Activated gamma-delta T cell treated with Interleukin-2 at 50 U/mL for 16 hours (primary cell): ENCODE results near the gene TRIB2.

Source experiments
- DNase-seq: peaks from one replicate; pipeline ENCODE4 v3.0.0-alpha.2; 2020

TRIB2 gene

DNA sequence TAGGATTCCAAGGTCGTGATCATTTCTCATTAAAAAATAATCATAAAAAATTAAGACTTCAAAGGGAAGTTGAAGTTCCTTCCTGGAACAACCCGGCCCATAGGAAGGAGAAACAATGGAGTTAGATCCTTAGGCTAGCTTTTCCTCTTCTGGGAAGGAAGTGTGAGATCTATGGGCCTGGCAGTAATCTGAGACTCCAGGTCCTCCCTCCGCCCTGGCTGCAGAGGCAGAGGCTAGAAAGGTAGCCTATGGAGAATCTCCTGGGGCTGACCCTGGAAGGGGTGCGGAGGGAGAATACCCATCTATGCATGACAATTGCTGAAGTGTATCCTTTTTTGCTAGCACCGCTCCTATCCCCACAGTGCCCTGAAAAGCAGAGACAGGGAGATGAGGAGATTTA is 37.9 kb downstream of the TRIB2 start:
- no peak for DNase-seq

DNA sequence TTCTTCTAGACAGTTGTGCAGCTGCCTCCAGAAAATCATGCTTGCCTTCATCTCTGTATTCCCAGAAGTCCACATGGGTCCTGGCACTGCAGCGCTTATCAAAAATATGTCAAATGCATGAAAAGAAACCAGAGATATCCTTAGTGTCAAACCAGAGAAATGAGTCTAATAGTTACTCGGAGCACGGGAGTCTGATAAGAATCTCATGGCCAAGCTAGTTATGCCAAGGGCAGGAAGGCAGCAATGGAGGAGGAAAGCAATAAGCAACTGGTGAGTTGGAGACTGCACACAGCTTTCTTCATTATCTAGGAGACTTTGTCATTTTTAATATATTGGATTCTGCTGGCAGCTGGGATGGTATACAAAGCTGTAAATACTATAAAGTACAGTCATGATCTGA is 38.6 kb downstream of the TRIB2 start:
- no peak for DNase-seq

DNA sequence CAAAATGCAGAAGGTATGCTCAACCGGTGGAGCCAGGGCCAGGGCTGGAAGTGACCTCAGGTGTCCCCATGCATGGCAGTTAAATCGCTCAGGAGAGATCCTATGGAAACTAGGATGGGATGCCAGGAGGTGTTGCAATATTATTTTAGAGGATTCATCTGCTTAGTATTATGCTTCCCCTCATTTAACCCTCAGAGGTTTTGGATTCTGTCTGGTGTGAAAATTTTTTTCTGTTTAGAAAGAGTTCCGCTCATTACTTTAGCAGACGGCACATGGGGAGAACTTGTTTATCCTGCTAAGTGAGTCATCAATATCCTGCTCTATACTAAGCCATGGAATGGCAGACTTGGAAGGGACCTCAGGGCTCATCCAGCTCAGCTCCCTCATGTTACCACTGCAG is 42.5 kb downstream of the TRIB2 start:
- DNase-seq = no peak

DNA sequence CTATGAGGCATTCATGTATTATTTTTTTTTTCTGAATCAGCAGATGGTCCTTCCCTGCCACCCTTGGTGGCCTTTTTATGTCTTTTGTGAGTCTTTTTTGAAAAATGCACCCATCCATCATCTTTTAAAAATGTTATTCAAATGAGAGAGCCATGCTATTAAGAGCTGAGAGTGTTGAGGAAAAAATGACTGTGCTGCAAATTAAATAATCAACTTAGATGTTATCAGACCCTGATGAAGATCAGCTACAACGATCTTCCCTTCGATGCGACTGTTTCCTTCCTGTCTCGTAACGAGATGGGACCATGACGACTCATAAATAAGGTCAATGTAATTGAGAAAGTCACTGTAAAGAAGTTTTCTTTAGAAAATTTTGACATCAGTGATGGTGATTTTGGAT is 44.4 kb downstream of the TRIB2 start:
- DNase-seq = no peak

DNA sequence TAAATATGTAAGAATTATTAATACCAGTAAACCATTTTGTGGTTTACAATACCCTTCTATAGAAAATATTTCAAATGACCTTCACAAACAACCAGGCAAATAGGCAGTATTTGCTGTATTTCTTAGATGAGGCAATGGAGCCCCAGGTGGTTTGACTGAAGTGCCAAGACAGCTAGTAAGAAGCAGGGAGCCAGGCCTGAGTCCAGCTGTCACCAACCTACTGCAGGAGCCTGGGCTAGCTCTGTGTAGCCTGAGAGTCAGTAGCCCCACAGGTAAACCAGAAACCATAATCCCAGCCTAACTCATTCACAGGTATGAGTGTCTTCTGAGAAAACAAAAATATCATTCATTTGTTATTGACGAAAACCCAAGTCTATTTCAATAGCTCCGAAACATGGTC is 45.6 kb downstream of the TRIB2 start:
- no peak for DNase-seq

DNA sequence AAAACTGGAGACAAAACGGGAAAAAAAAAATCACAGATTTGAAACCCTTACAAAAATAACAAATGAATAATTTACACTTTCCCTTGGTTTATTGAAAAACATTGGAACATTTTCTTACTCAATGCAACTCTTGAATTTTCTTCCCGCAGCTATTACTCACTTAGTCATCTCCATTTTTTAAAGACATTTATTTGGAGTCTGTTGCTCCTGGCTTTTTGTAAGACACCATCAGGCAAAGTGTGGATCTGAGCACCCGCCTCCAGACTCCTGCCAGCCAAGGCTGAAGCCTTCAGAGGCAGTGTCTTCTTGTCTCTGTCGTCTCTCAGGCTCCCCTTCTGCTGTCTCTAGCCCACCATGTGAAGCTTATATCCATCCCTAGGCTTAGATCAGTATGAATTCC is 46.2 kb downstream of the TRIB2 start:
- DNase-seq = no peak

DNA sequence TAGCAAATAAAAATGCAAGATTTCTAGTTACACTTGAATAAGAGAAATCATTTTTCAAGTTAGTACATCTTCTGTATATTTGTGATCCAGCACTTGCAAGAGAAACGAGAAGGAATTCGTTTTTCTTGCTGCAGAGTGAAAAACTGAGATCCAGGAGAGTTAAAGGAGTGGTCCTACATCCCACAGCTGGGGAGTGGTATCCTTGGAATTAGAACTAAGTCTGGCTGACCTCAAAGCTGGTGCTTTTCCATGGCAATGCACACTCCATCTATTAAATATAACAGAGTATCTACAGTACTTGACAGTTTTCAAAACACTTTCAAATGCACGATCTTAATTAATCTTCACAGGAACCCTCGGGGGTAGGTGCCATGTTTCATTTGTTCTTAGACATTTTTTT is 46.8 kb downstream of the TRIB2 start:
- DNase-seq = no peak

DNA sequence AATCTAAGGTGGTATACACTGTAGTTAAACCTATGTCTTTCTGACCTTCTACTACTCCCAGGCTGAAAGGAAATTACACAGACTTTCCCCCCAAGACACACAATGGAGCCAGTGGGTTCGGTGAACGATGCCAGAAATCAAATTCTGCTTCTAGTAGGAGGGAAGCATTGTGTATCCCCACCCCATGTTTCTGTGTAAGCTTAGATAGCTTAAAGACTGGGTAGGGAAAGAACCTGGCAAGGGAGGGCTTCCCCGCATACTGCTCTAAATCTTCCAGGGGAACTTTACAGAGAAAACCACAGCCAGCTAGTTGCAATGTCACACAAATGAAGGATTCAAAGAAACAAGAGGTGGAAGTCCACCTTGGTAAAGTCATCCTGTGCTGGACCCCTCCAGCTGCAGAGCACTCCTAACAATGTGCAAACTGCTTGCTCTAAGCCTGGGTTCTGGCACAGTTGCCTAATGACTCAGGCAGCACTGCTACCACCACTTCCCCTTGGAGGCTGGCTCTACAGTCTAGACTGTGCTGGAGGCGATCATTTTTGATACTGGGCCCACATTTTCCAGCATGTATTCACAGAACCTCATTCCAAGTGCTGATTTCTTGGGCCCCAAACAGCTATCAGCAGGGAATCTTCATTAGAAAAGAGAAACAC is 47.5 kb downstream of the TRIB2 start:
- no peak for DNase-seq

DNA sequence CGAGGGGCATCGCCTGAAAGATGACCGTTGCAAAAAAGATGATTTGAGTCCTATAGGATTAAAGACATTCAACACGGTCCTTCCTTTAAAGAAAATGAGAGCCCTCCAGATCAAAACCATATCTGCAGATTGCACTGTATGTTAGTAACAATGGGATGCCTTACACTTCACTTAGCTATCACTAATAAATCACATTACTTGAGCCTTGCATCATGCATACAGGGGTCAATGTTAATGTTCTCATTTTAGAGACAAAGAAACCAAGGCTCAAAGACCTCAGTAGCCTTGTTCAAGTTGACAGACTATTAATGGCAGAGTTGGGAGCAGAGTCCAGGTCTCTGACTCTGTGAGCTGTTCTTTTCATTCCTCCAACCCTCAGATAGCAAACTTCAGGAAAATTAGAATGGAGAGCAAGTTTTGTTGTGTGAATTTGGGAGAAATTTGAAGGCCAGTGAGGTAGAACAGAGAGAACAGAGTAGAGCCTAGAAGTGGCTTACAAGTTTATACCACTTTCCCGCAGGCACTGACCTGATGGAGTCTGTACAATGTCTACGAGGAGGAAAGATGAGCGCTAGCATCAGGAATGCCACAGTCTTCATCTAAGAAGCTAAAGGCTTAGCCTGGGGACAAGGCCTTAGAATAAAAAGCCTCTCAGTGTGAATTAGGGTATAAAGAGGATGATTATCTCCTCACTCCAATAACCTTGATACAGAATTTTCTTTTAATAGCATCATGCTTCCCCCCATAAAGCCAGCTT is 48.3 kb downstream of the TRIB2 start:
- no peak for DNase-seq

DNA sequence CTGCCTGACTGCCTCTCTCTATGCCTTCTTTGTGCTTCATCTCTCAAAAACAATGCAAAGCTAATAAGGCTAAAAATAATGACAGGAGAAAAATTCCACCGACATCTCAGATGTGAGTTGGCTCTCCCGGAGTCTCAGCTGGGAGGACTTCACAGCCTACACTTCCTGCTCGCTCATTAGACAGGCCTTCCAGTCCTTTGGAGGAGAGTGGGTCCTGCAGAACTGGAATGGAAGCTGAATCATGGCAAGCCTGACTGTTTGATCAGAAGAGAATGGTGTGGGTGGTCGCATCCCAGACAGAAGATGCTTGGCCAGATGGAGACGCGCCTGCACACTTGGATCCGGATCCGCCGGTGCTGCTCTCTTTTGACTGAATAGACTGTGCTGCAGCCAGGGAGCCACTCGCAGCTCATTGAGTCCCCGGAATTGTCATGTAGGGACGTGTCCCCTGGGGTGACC is 49.7 kb downstream of the TRIB2 start:
- no peak for DNase-seq

DNA sequence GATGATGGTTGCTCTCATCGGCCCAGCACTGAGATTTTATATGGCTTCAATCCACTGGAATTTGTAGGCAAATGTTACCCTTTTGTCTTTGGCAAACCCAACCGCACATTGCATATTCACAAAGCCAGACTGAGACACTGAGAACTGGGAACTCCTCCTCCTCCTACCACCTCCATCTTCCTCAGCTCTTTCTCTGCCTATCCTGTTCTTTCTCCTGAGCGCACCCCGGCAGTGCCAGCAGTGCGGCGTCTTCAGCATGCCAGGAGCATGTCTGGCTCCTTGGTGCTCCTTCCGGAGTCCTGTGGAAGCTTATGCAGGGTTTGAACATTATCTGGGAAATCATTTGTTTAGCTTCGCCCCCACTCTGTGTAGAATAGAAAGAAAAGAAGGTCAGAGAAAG is 50.8 kb downstream of the TRIB2 start:
- DNase-seq = no peak

DNA sequence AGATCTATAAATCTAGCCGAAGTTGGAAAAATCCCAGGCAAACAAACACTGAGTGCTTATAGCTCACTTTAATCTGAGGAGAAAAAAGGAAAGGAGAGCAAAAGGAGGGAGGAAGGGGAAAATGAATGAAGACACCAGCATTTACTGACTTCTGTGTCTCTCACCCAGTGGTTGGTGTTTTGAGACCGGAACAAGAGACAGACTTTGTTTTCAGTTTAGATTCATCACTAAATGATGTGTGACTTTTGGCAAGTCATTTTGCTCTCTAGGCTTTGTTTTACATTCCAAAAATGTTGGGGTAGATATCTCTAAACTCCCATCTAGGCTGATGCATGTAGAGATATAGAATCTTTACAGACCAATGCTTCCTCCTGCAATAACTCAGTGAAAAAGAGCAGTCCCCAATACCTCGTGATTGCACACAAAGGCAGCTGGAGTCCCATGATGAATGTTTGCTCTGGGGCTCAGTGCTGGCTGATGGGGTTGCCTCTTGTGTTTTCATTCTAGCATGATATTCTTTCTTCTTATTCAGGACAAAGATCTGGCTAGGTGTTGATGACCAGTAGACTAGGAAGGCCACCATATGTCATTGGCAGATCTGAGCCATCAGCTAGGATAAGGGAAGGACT is 51.4 kb downstream of the TRIB2 start:
- DNase-seq = no peak

DNA sequence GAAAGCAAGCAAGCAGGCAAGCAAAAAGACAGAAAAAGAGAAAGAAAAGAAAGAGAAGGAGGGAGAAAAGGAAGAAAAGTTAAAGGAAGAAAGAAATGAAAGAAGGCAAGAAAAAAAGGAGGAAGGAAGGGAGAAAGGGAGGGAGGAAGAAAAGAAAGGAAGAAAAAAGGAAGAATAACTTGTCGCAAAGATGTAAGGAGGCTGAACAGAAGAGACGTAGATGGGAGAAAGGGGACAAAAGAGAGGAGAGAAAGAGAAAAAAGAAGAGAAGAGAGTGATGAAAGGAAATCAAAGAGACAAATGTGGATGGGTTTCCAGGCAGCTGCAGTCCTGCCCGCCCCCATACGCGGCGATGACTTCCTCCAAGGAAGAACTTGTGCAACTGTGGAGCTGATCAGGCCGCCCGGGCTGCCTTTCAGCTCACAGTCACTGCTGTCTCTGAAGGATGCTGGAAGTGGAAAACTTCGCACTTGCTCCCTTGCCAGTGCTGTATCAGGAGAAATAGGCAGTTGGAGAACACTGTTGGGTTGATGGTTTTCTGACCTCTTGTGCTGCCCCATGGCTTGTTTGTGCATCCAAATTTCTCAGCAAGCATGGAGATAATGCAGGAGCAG is 52.9 kb downstream of the TRIB2 start:
- DNase-seq = no peak

DNA sequence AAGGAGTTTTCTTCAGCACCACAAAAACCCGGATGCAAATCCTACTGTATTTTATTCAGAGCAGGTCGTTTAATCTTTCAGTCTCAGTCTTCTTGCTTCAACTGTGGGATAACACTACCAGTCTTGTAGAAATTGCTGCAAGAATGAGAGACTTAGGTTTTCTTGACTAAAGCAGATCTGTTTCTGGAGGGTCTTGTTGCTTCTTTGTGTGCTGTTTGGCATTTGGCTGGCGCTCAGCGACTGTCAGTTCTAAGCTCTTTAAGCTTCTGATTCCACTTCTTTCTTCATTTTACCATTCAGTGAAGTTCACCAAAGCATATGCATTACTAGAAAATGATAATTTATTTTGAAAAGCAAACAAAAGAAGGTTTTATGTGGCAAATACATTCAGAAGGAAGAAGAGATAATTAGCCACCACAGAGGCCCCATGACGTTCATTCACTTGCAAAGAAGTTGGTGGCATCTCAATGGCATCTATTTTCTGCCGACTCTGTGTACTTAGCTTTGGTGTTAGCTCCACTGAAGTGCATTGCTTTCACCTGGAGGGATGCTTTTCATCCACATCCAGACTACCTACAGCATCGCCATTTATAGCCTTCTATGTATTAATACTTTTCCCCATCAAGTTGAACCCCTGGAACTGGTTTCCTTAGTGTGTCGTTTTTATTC is 53.7 kb downstream of the TRIB2 start:
- DNase-seq = no peak

DNA sequence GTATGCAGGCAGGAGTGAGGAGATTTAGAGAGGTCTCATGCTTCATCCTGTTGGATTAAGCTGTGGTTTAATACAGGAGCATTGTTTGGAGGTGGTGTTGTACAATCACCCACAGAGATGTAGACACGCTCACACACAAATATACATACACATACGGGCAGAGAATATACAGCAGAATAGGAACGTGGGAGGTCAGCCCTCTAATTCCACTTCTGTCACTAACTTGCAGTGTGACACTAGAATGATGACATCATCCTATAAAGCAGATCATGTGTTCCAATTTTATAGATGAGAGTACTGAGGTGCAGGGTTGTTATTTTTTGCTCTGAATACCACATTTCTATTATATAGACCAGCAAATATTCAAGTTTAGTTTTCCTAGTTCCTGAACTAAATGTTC is 54.4 kb downstream of the TRIB2 start:
- DNase-seq = no peak

DNA sequence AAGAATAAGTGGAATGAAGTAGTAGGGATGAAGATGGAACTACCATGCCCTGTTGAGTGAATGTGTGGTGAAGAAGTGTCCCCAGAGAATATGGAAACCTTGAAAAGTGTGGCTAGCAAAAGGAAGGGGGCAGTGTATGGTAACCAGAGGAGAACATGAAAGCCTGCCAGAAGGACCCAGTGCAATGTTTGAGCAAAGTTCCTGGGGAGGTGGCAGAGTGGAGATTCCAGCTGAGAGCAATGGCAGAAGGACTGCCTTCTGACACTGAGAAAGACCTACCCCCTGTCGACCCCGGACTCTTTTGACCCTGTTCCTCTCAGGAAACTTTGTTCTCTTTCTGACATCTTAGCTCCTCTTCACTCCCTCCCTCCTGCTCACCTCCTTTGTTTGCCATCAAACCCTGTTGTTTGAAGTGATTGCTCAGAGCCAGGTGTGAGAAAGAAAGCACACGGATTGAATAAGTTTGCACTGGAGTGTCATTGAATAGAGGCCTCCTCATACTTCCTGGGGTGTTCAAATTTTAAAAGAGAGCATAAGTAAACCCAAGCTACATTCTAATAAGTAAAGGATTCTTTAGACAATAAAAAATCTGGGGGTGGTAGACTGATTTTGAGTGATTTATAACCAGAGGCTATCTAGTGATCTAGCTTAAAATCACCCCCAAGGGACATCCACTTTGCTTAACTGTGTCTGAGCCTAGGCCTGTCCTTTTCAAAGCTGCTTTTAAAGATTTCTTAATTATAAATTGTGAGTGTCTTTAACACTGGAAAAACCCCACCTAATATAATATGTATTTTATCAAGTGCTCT is 57.1 kb downstream of the TRIB2 start:
- no peak for DNase-seq

DNA sequence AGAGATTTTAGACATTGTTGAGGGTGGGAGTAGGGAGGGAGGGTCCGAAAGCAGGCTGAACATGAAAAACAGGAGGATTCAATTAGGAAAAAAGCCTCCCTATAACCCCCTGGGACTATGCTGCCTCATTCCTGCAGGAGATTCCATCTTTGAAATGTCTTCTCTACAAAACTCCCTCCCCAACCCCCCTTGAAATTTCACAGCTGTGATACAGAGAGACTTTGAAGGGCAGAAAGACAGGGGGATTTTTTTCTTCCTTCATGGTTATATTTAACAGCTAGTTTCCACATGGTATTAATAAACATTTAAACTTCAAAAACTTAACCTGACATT is 57.6 kb downstream of the TRIB2 start:
- DNase-seq = no peak

DNA sequence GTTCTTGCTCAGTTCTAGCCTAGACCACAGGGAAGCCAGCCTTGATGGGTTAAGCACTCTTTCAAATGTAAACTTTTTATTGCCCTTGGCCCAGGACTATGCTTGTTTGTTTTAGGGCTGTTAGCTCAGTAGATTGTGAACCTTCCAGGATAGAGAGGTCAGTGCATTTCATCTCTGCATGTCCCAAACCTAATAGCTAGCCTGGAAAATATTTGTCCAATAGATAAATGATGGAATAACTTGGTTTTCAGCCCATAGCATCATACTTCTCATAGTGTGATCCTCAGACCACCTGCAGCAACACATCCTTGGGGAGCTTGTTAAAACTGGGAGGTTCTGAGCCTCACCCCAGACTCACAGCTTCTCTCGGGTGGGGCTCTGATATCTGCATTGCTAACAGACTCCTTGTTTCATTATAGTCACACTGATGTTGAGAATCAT is 59.8 kb downstream of the TRIB2 start:
- DNase-seq = no peak

DNA sequence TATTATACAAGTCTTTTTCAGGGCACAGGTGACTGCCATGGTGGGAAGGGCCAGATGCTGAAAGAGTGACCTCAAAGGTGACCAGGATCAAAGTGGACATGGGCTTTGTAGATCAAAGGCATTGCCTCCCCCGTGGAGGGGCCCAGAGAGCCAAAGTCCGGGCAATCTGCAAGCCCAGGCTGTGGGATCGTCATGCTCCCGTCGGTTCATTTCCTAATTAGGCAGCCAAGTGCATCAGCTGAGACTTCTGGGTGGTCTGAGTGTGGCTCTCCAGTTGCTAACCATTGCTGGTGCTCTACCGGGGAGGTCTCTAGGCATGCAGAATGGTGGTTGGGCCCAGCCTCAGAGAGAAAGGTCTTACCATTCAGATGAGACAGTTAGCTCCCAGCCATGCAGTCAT is 61.6 kb downstream of the TRIB2 start:
- DNase-seq = no peak

DNA sequence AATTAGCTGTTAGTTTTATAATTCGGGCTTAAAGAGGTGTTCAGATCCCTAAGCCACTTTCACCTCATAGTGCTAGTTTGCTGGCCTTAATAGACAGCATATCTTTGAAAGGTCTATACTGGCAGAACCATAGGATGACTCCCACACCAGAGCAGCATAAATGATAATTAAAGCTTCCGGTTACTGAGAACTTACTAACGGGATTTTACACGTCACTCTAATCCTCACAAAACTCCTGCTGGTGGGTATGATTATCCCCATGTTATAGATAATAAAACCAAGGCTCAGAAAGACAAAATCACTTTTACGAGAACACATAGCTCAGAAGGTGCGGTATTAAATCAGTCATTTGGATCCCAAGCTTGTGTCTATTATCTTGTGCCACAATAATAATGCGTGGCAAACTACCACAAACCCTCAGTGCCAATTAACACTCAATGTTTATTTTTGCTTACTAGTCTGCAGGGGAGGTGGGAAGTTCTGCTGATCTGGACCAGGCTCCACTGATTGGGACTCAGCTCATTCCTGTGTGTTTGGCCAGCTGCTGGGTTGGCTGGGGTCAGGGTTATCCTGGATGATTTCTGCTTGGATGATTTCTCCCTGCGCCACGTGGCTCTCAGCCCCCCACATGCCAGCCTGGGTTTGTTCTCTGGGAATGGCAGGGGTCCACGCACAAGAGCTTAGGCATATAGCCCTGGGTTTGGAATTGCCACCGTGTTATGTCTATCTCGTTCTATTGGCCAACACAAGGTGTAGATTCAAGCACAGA is 62.3 kb downstream of the TRIB2 start:
- no peak for DNase-seq

DNA sequence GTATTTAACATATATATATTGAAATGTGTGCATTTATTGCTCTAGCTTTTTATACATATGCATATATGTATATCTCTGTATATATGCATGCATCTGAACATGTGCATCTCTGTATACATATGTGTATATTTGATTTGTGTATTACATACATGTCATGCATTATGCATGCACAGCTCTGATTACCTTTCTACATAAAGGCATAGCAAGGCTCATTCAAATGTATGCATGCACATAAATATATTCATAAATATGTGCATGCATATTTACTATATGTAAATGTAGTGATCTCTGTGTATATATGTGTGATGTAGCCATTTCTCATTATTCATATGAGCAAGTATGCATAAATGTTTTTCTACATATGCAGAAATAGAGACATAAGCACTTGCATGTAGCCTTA is 64.6 kb downstream of the TRIB2 start:
- no peak for DNase-seq
